ENCODE results near the gene FNDC10. TPM values are rescaled to one million over a fixed set of nuclear protein-coding genes. Genes with fewer than 3 reads are reported as not detected.
A peak's percentile ranks its signal among the peaks of the same experiment; 100 is the strongest.
"Not testable (repeated sequence)": the region's sequence is repeated elsewhere in the genome, so short reads cannot be mapped to it uniquely, and the experiment has no call there.

The FNDC10 gene
- 3.3 and 3.4 TPM in 2 replicates for polyA plus RNA-seq (2013)

DNA sequence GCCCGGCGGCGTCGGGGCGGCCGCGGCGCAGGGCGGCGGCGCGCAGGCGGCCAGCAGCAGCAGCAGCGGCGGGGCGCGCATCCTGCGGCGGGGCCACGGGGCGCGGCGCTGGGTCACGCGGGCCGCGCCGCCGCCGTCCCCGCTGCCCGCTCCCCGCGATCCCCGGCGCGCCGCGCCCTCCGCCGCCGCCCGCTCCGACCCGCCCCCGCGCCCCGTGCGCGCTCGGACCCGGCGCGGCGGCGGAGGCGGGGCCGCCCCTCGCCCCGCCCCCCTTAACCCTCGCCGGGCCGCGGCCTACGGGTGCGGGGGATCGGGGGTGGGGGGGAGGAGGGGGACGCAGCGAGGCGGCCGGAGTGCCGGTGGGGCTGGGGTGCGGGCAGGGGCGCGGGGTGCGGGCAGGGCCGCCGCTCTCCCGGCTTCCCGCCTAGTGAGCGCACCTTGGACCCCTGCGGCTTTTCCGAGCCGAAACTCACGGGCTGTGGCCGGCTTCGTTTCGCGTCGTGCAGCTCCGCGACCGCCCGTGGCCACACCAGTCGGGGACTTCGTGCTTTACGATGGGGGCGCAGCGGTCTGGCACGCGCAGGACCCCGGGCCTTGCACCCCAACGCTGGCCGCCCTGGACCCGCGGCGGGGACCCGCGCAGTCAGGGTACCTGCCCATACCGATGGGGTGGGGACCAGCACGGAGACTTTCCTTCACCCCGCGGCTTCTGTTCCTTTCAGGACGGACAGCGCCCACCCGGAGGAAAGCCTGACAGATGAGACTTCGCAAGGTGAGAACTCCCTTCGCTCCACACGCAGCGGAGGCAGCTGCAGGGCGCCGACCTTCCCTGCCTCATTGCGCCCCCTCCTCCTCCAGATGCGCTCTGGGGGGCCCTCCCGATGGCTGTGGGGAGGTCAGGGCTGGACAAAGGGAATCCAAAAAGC lies at the start of gene FNDC10:
Gene FNDC10 (minus strand): TSS at position 201 of the 926 bp plus-strand sequence. CDS start 120 bp downstream, at position 81.
- Histone ChIP-seq H4K8ac (ENCODE audit: low read depth, low read length) (no peak within 1 kb of the TSS), H3K27ac (ENCODE audit: low read depth, low read length) (no peak within 1 kb of the TSS), H3K4me2 (ENCODE audit: low read length) (peak within 1 kb of the TSS; percentile 68), H3K18ac (ENCODE audit: low read length) (no peak within 1 kb of the TSS), H3K9ac (ENCODE audit: low read length) (no peak within 1 kb of the TSS), H2AFZ (ENCODE audit: insufficient read depth, low read length, poor library complexity) (peak within 1 kb of the TSS; percentile 79), H3K36me3 (ENCODE audit: control insufficient read depth in 1 of 2, insufficient read depth in 2 of 2, low read length in 2 of 2) (no peaks in the 10 kb centered on the region), H2AK5ac (ENCODE audit: low read length) (no peak within 1 kb of the TSS), H2BK12ac (ENCODE audit: low read length) (no peak within 1 kb of the TSS), H3K4me1 (ENCODE audit: control insufficient read depth in 1 of 2, insufficient read depth in 2 of 2, low read length in 2 of 2) (peaks cover 9% of the 10 kb centered on the region in 2 experiments), H3K9me3 (ENCODE audit: insufficient read depth, low read depth, low read length) (peaks cover 7% of the 10 kb centered on the region), H3K4ac (ENCODE audit: low read depth, low read length) (no peak within 1 kb of the TSS), H3K27me3 (ENCODE audit: insufficient read depth, low read length) (peaks cover 26% of the 10 kb centered on the region), H4K91ac (ENCODE audit: low read depth, low read length) (no peak within 1 kb of the TSS), H3K79me2 (ENCODE audit: control insufficient read depth, insufficient read depth, low read length, poor library complexity) (no peaks in the 10 kb centered on the region), H4K12ac (ENCODE audit: low read depth, low read length) (no peak within 1 kb of the TSS), H3K14ac (ENCODE audit: low read length) (no peak within 1 kb of the TSS), H2BK120ac (ENCODE audit: insufficient read depth, low read length, poor library complexity) (no peak within 1 kb of the TSS), H3K79me1 (ENCODE audit: low read length) (no peaks in the 10 kb centered on the region), H2BK5ac (ENCODE audit: low read depth, low read length, poor library complexity) (no peak within 1 kb of the TSS), H3K23ac (ENCODE audit: low read length) (no peak within 1 kb of the TSS), H3K4me3 (ENCODE audit: low read depth, low read length) (peak within 1 kb of the TSS; percentile 19)
- no CpG with 5 or more reads among the region's 125 CpGs for WGBS (ENCODE audit: extremely low coverage, insufficient coverage, insufficient read length)
- DNase-seq = no peak

DNA sequence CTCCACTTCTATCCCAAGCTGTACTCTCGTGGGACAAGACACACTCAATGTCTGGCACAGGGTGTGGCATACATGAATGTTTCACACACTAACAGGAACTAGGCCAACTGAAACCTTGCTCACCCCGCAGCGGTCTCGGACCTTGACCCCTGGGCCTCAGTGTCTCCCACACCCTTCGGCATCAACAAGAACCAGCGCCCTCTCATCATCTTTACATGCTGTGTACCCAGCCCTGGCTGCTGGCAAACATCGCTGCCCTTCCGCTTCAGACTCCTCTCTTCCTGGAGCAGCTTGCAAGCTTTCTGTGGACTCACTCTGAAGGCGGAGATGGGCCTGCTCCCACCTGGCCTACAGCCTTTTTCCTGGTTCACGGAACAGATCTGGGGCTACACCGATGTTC lies 48.3 kb upstream of the FNDC10 start:
- H3K79me2 ChIP-seq (ENCODE audit: control insufficient read depth, insufficient read depth, low read length, poor library complexity); H3K4me2 ChIP-seq (ENCODE audit: low read length); H3K4me1 ChIP-seq (ENCODE audit: control insufficient read depth in 1 of 2, insufficient read depth in 2 of 2, low read length in 2 of 2); H4K91ac ChIP-seq (ENCODE audit: low read depth, low read length); H3K27ac ChIP-seq (ENCODE audit: low read depth, low read length); H3K23ac ChIP-seq (ENCODE audit: low read length); H3K4me3 ChIP-seq (ENCODE audit: low read depth, low read length); H2AK5ac ChIP-seq (ENCODE audit: low read length); H2AFZ ChIP-seq (ENCODE audit: insufficient read depth, low read length, poor library complexity); H2BK5ac ChIP-seq (ENCODE audit: low read depth, low read length, poor library complexity); H3K14ac ChIP-seq (ENCODE audit: low read length); H3K79me1 ChIP-seq (ENCODE audit: low read length); DNase-seq; H3K9ac ChIP-seq (ENCODE audit: low read length); H2BK120ac ChIP-seq (ENCODE audit: insufficient read depth, low read length, poor library complexity); H4K12ac ChIP-seq (ENCODE audit: low read depth, low read length); H3K18ac ChIP-seq (ENCODE audit: low read length); H3K4ac ChIP-seq (ENCODE audit: low read depth, low read length); H2BK12ac ChIP-seq (ENCODE audit: low read length); H3K9me3 ChIP-seq (ENCODE audit: insufficient read depth, low read depth, low read length); H3K27me3 ChIP-seq (ENCODE audit: insufficient read depth, low read length); H4K8ac ChIP-seq (ENCODE audit: low read depth, low read length): not testable (repeated sequence)
- no CpG with 5 or more reads among the region's 11 CpGs for WGBS (ENCODE audit: extremely low coverage, insufficient coverage, insufficient read length)
- peaks cover 37 to 38% of the 10 kb centered on the region in 2 experiments for H3K36me3 ChIP-seq (ENCODE audit: control insufficient read depth in 1 of 2, insufficient read depth in 2 of 2, low read length in 2 of 2)

DNA sequence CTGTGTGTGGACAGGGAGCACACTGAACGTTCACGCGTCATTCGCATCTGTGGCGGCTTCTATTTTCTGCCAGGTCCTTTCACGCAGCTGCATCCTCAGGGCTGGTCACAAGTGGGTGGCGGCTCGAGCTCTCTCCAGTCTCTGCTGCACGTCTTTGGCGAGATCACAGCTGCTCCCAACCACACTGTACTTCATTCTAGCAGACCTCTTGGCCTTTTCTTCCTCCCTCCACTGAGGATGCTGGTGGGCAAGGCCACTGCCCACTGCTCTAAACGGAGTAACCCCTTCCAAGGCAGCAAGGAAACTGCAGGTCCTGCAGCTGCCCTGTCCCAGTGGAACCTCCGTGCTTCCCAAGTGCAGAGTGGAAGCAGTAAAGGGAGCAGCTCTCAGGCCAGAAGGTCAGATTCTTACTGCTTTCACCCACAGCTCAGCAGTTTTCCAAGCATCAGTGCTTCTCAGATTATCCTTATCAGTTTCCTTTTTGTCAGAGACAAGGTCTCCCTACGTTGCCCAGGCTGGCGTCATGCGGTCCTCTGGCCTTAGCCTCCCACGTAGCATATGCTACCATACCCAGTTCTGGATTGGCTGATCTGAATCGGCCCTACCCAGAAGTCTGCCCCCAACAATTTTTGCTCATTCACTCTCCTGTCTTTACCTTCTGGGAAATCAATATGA lies 47.8 kb upstream of the FNDC10 start:
- H3K4ac ChIP-seq (ENCODE audit: low read depth, low read length); H3K4me3 ChIP-seq (ENCODE audit: low read depth, low read length); H2AFZ ChIP-seq (ENCODE audit: insufficient read depth, low read length, poor library complexity); H4K8ac ChIP-seq (ENCODE audit: low read depth, low read length); H2BK5ac ChIP-seq (ENCODE audit: low read depth, low read length, poor library complexity); H4K91ac ChIP-seq (ENCODE audit: low read depth, low read length); H3K9me3 ChIP-seq (ENCODE audit: insufficient read depth, low read depth, low read length); H3K4me1 ChIP-seq (ENCODE audit: control insufficient read depth in 1 of 2, insufficient read depth in 2 of 2, low read length in 2 of 2); H2BK12ac ChIP-seq (ENCODE audit: low read length); H3K18ac ChIP-seq (ENCODE audit: low read length); H3K79me1 ChIP-seq (ENCODE audit: low read length); H4K12ac ChIP-seq (ENCODE audit: low read depth, low read length); H3K27me3 ChIP-seq (ENCODE audit: insufficient read depth, low read length); H3K4me2 ChIP-seq (ENCODE audit: low read length); H3K27ac ChIP-seq (ENCODE audit: low read depth, low read length); H2BK120ac ChIP-seq (ENCODE audit: insufficient read depth, low read length, poor library complexity); H3K79me2 ChIP-seq (ENCODE audit: control insufficient read depth, insufficient read depth, low read length, poor library complexity); H3K9ac ChIP-seq (ENCODE audit: low read length); H3K23ac ChIP-seq (ENCODE audit: low read length); H3K14ac ChIP-seq (ENCODE audit: low read length); H2AK5ac ChIP-seq (ENCODE audit: low read length); DNase-seq: not testable (repeated sequence)
- H3K36me3 ChIP-seq (ENCODE audit: control insufficient read depth in 1 of 2, insufficient read depth in 2 of 2, low read length in 2 of 2) = peaks cover 34 to 37% of the 10 kb centered on the region in 2 experiments
- WGBS (ENCODE audit: extremely low coverage, insufficient coverage, insufficient read length) = no CpG with 5 or more reads among the region's 17 CpGs

DNA sequence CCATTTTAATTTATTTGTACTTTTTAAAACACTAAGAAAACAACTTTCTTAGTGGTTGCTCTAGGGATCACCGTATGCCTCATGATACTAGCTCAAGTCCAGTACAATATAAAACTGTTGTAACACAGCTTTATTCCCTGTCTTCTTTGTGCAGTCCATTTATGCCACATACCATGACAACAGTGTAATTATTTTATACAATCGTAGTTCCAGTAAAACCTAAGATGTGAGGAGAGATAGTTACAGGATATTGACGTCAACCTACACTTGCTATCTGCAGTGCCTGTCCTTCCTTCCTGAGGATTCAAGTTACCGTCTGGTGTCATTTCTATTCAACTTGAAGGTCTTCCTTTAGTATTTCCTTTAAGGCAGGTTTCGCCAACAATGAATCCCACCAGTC lies 46.4 kb upstream of the FNDC10 start:
- H2AK5ac ChIP-seq (ENCODE audit: low read length); H2BK5ac ChIP-seq (ENCODE audit: low read depth, low read length, poor library complexity); H3K14ac ChIP-seq (ENCODE audit: low read length); H3K79me1 ChIP-seq (ENCODE audit: low read length); H3K4me3 ChIP-seq (ENCODE audit: low read depth, low read length); H3K4me2 ChIP-seq (ENCODE audit: low read length); H3K27me3 ChIP-seq (ENCODE audit: insufficient read depth, low read length); H3K4ac ChIP-seq (ENCODE audit: low read depth, low read length); H2BK12ac ChIP-seq (ENCODE audit: low read length); H3K27ac ChIP-seq (ENCODE audit: low read depth, low read length); DNase-seq; H3K79me2 ChIP-seq (ENCODE audit: control insufficient read depth, insufficient read depth, low read length, poor library complexity); H2AFZ ChIP-seq (ENCODE audit: insufficient read depth, low read length, poor library complexity); H4K12ac ChIP-seq (ENCODE audit: low read depth, low read length); H3K9ac ChIP-seq (ENCODE audit: low read length); H4K8ac ChIP-seq (ENCODE audit: low read depth, low read length); H3K23ac ChIP-seq (ENCODE audit: low read length); H3K9me3 ChIP-seq (ENCODE audit: insufficient read depth, low read depth, low read length); H2BK120ac ChIP-seq (ENCODE audit: insufficient read depth, low read length, poor library complexity); H3K18ac ChIP-seq (ENCODE audit: low read length); H3K4me1 ChIP-seq (ENCODE audit: control insufficient read depth in 1 of 2, insufficient read depth in 2 of 2, low read length in 2 of 2); H4K91ac ChIP-seq (ENCODE audit: low read depth, low read length): not testable (repeated sequence)
- peaks cover 28% of the 10 kb centered on the region in 2 experiments for H3K36me3 ChIP-seq (ENCODE audit: control insufficient read depth in 1 of 2, insufficient read depth in 2 of 2, low read length in 2 of 2)
- WGBS (ENCODE audit: extremely low coverage, insufficient coverage, insufficient read length) = no CpG with 5 or more reads among the region's 5 CpGs
